GM08714 (cell line): ENCODE results near the gene NOD2.

ENCODE experiments used
- H3K4me3 ChIP-seq: fragments of 200-500 bp; sonication (Bioruptor generic); 2 replicates; pipeline ENCODE4 v1.5.1; 2014; ENCODE audit warnings: mild to moderate bottlenecking, low read length, inconsistent platforms
- ZNF274 ChIP-seq: IDR thresholded peaks from 2 replicates; pipeline ENCODE4 v1.6.1; 2012; ENCODE audit warnings: mild to moderate bottlenecking, low read depth, low read length

The NOD2 gene

GRCh38 chr16:50677351-50677750 lies 16.1 kb upstream of the NOD2 start:
- TF ChIP-seq ZNF274 = no peak
- no peak overlapping the region for H3K4me3 ChIP-seq

- no peak overlapping the region for H3K4me3 ChIP-seq
- TF ChIP-seq ZNF274 = no peak
These were observed 14.9 kb upstream of the NOD2 start for GRCh38 chr16:50678531-50678930.

- TF ChIP-seq ZNF274 = no peak
- no peak overlapping the region for H3K4me3 ChIP-seq
These were observed 14.1 kb upstream of the NOD2 start for GRCh38 chr16:50679266-50679665.

DNA sequence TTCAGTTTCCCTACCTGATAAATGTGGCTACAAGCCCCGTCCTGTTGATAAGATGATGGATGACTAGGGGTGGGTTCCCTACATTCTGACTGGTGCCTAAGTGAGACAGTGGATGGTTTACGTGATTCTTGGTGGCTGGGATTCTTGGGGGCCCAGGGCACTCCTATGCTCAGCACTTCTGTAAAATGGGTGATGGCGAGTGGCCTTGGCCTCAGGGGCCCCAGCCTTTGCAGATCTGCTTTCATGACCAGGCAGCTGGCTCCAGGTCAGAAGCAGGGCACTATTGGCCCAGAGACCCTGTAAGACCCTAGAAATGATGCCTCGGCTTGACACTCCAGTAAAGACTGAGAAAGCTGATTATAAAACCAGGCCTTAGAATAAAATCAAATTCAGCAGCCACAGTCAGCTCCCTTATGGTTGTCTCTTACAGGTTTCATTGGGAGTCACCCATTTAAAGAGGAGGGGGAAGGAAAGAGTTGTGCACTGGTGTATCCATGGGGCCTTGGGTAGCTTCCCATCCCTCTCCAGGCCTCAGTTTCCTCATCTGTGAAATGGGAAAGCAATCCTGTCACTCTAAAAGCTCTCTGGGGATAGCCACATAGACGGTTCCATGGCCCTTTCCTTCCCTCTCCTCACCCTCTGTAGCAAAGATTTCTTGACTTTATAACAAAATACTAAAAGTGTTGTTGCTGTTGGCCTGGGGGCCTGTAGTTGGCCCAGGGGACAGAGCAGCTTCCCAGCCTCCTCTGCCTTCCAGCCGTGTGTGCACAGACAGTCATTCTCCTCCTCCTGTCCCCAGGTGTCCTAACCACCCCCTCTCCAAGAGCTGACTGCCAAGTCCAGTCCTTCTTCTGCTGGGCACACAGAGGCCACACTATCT lies 13.5 kb upstream of the NOD2 start:
- H3K4me3 ChIP-seq = peak overlapping the region; percentile 77; the same call in 1 of the 2 replicates
- no peak for TF ChIP-seq ZNF274

- peak overlapping the region; percentile 77 for H3K4me3 ChIP-seq
- no peak for TF ChIP-seq ZNF274
These were observed 12.9 kb upstream of the NOD2 start for GRCh38 chr16:50680556-50680893.

DNA sequence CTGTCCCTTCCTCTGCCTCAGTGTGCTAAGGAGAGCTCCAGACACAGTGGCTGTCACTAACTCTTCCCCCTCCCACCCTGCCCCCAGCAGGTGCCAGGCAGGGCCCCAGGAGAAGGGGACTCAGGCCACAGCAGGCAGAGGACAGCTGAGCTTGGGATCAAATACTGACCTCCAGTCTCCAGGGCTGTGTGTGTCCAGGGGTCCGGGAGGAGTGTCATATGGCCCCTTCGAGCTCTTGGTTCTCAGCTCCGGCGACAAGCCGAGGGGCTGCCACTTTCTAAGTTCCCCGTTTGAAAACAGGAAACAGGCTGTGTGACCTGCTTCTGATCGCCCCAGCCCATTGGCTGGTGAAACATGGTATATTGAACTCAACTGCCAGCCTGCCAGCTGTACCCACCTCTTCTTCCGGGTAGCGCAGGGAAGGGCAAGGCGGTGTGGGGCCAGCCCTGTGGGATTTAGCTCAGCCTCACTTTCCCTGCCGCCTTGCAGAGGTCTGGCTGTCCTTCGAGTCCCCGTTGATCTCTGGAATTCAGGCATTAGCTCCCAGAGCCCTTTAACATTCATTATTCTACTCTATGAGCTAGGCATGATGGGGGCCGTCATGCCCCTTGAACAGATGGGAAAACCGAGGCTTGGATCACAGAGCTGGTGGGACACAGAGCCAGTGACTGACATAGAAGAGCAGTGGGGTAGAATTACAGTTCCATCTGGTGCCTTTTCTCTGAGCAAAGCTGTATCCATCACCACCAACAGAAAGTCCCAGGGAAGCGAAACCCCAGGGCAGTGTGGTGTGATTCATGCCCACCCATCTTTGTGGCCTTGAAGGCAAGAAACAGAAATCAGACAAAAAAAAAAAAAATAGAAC lies 12.2 kb upstream of the NOD2 start, which contains the start of gene SNX20:
Gene SNX20, minus strand, starts transcription at position 292 of the 865 bp plus-strand sequence. CDS start 3,786 bp downstream, outside the sequence.
- peak within 1 kb of the TSS; percentile 77 for H3K4me3 ChIP-seq
- TF ChIP-seq ZNF274 = no peak

GRCh38 chr16:50683689-50684374 lies 9.6 kb upstream of the NOD2 start:
- no peak overlapping the region; the same call in 1 of the 2 replicates for H3K4me3 ChIP-seq
- TF ChIP-seq ZNF274 = no peak

DNA sequence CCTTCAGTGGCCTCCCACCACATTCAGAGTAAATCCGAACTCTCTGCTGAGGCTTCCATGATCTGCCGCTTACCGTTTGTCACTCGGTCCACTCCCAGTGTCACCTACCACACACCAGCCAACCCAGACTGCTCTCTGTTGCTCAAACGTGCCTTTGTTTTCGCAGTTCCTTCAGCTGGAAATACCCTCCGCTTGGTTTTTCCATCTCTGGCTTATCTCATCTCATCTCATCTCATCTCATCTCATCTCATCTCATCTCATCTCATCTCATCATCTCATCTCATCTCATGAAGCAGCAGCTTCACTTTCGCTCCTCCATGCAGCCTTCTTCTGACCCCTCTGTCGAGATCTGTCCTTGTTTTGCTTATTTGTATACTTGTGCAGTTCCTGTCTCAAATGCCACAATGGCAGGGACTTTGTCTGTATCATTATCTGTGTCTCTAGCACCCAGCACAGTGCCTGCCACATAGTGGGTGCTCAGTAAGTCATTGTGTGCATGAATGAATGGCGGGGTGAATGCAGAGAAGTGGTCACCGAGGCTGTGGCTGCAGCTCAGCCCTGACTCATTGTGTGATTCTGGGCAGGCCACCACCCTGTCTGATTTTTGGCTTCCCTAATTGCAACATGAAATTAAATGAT lies 8.5 kb upstream of the NOD2 start:
- no peak overlapping the region; the same call in 1 of the 2 replicates for H3K4me3 ChIP-seq
- no peak for TF ChIP-seq ZNF274

GRCh38 chr16:50685462-50686063 lies 7.8 kb upstream of the NOD2 start:
- H3K4me3 ChIP-seq = no peak overlapping the region; the same call in 1 of the 2 replicates
- TF ChIP-seq ZNF274 = no peak

GRCh38 chr16:50688083-50688482 lies 5.3 kb upstream of the NOD2 start:
- TF ChIP-seq ZNF274 = no peak
- H3K4me3 ChIP-seq = no peak overlapping the region

- no peak overlapping the region for H3K4me3 ChIP-seq
- TF ChIP-seq ZNF274 = no peak
These were observed 4.5 kb upstream of the NOD2 start for GRCh38 chr16:50688867-50689266.

- TF ChIP-seq ZNF274 = no peak
- H3K4me3 ChIP-seq = no peak overlapping the region
These were observed 3.2 kb upstream of the NOD2 start for GRCh38 chr16:50690177-50690576.

DNA sequence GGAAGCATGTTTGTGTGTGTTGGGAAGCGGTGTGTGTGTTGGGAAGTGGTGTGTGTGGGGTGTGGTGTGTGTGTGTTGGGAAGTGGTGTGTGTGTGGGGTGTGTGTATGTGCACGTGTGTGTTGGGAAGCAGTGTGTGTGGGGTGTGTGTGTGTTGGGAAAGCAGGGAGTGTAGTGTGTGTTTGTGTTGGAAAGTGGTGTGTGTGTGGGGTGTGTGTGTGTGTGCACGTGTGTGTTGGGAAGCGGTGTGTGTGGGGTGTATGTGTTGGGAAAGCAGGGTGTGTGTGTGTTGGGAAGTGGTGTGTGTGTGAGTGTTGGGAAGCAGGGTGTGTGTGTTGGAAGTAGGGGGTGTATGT lies 785 bp upstream of the NOD2 start:
- H3K4me3 ChIP-seq = no peak overlapping the region
- no peak for TF ChIP-seq ZNF274
